Astrocyte (in vitro differentiated cells and primary cell): ENCODE results near the gene PCBP3. TPM values are rescaled to one million over a fixed set of nuclear protein-coding genes. Genes with fewer than 3 reads are reported as not detected.

Source experiments
- DNase-seq: peaks from one replicate; pipeline ENCODE4 v3.0.0-alpha.2; 2010; ENCODE audit warnings: low read depth
- FAIRE-seq: peaks from 2 replicates; lab custom pipeline; 2011; peaks lifted over from hg19 to GRCh38; lab: Jason Lieb, UNC
- H2AFZ ChIP-seq: 2 replicates; pipeline ENCODE4 v1.6.0; 2012; ENCODE audit warnings: low read depth, low read length, inconsistent platforms
- H3K27ac ChIP-seq: 2 replicates; pipeline ENCODE4 v1.5.1; 2011; ENCODE audit warnings: low read depth, low read length, inconsistent platforms
- H3K27me3 ChIP-seq: 2 replicates; pipeline ENCODE4 v1.6.0; 2011; ENCODE audit warnings: low read length, inconsistent platforms; ENCODE audit not compliant: insufficient read depth
- H3K36me3 ChIP-seq: 2 replicates; pipeline ENCODE4 v1.5.1; 2011; ENCODE audit warnings: low read length, inconsistent platforms; ENCODE audit not compliant: insufficient read depth
- H3K4me1 ChIP-seq: 2 replicates; pipeline ENCODE4 v1.5.1; 2011; ENCODE audit warnings: low read length, inconsistent platforms; ENCODE audit not compliant: insufficient read depth
- H3K4me2 ChIP-seq: 2 replicates; pipeline ENCODE4 v1.6.0; 2012; ENCODE audit warnings: low read length, inconsistent platforms
- H3K4me3 ChIP-seq: 2 replicates; pipeline ENCODE4 v1.5.1; 2011; ENCODE audit warnings: low read depth, mild to moderate bottlenecking, low read length, inconsistent platforms; ENCODE audit not compliant: insufficient read depth
- H3K79me2 ChIP-seq: 2 replicates; pipeline ENCODE4 v1.6.0; 2012; ENCODE audit warnings: mild to moderate bottlenecking, low read length, inconsistent platforms; ENCODE audit not compliant: insufficient read depth
- H3K9ac ChIP-seq: 2 replicates; pipeline ENCODE4 v1.6.0; 2012; ENCODE audit warnings: mild to moderate bottlenecking, low read length, inconsistent platforms
- H3K9me3 ChIP-seq: 2 replicates; pipeline ENCODE4 v1.5.1; 2012; ENCODE audit warnings: low read depth, mild to moderate bottlenecking, low read length, inconsistent platforms; ENCODE audit not compliant: insufficient read depth
- H4K20me1 ChIP-seq: 2 replicates; pipeline ENCODE4 v1.6.0; 2012; ENCODE audit warnings: low read length, inconsistent platforms; ENCODE audit not compliant: insufficient read depth
- H3K27ac Mint-ChIP-seq: one replicate; pipeline ENCODE4 v1.8.0; 2021; ENCODE audit warnings: mild to moderate bottlenecking, mixed read lengths; ENCODE audit not compliant: unreplicated experiment
- H3K27me3 Mint-ChIP-seq: one replicate; pipeline ENCODE4 v1.8.0; 2021; ENCODE audit warnings: low read depth, mixed read lengths; ENCODE audit not compliant: unreplicated experiment
- H3K36me3 Mint-ChIP-seq: one replicate; pipeline ENCODE4 v1.8.0; 2021; ENCODE audit warnings: low read depth, mixed read lengths; ENCODE audit not compliant: unreplicated experiment
- H3K4me1 Mint-ChIP-seq: one replicate; pipeline ENCODE4 v1.8.0; 2021; ENCODE audit warnings: low read depth, mixed read lengths; ENCODE audit not compliant: unreplicated experiment
- H3K4me3 Mint-ChIP-seq: one replicate; pipeline ENCODE4 v1.8.0; 2021; ENCODE audit warnings: mild to moderate bottlenecking, moderate library complexity, mixed read lengths; ENCODE audit not compliant: unreplicated experiment
- H3K9me3 Mint-ChIP-seq: one replicate; pipeline ENCODE4 v1.8.0; 2021; ENCODE audit warnings: mild to moderate bottlenecking, mixed read lengths; ENCODE audit not compliant: unreplicated experiment
- EZH2 ChIP-seq: IDR thresholded peaks from 2 replicates; pipeline ENCODE4 v1.6.1; 2012; ENCODE audit warnings: mild to moderate bottlenecking, low read length, inconsistent platforms; ENCODE audit not compliant: insufficient read depth
- total RNA-seq: library from RNA; stranded (reverse); gene quantifications from 2 replicates; pipeline ENCODE4 v1.2.1, GENCODE V29; 2021
- TF ChIP-seq, protein P1 (sequence below): IDR thresholded peaks from 2 replicates; pipeline ENCODE4 v1.5.1; 2011; ENCODE audit warnings: low read depth, mild to moderate bottlenecking, inconsistent platforms, low read length, moderate library complexity; ENCODE audit not compliant: insufficient read depth

PCBP3 gene
- total RNA-seq, 1 donor from 2014 or later, result 1.8 TPM

DNA sequence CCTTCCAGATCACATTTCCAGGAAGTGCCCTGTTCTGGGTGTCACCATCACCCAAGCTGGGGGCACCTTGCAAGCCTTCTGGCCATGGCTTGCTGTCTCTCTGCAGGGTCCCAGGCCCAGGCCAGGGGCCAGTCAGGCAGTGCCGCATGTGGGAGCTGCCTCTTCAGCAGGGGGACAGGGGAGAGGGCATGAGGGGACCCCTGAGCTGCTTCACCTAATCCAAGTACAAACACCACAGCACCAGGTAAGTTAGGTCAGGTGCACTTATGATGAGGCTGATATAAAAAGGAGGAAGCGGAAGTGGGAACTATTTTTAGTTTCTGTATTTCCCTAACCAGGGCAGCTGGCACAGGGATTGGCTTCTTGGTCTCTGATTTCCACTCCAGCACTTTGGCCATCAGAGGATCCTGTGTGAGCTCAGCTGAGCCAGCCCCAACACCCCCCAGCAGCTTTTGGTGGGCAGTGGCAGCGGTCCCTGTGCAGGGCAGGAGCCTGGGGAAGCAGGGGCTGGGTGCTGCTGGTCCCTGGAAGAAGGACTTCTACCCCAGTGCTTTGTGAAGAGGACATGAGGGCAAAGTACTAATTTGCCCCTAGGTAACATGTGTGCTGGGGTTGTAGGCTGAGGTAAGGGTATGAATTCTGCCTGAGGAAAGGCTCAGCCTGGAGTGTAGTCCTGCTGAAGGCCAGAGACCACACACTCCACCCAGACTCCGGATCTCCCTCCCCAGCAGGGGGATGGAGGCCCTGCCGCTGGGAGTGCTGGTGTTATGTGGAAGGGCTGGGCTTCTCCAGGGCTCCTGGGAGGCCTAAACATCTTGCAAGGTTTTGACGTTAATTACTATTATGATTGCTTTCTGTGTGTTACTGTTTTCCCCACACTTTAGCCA is 3.3 kb upstream of the PCBP3 start:
- Histone ChIP-seq H2AFZ (no peak overlapping the region), H3K9ac (no peak overlapping the region), H3K79me2 (no peaks in the 10 kb centered on the region), H3K27ac (peak overlapping the region; percentile 50), H3K36me3 (no peaks in the 10 kb centered on the region), H3K4me3 (no peak overlapping the region), H3K4me1 (peaks cover 18% of the 10 kb centered on the region), H3K9me3 (peaks cover 8% of the 10 kb centered on the region), H3K4me2 (no peak overlapping the region), H3K27me3 (no peaks in the 10 kb centered on the region), H4K20me1 (peaks cover 10% of the 10 kb centered on the region)
- DNase-seq, result no peak
- Mint-ChIP-seq H3K9me3 (no peaks in the 10 kb centered on the region), H3K36me3 (peaks cover 1% of the 10 kb centered on the region), H3K27ac (no peak overlapping the region), H3K27me3 (peaks cover 20% of the 10 kb centered on the region), H3K4me3 (no peak overlapping the region), H3K4me1 (no peaks in the 10 kb centered on the region)
- FAIRE-seq, result no peak
- TF ChIP-seq EZH2, result no peak
- TF ChIP-seq, protein P1, sequence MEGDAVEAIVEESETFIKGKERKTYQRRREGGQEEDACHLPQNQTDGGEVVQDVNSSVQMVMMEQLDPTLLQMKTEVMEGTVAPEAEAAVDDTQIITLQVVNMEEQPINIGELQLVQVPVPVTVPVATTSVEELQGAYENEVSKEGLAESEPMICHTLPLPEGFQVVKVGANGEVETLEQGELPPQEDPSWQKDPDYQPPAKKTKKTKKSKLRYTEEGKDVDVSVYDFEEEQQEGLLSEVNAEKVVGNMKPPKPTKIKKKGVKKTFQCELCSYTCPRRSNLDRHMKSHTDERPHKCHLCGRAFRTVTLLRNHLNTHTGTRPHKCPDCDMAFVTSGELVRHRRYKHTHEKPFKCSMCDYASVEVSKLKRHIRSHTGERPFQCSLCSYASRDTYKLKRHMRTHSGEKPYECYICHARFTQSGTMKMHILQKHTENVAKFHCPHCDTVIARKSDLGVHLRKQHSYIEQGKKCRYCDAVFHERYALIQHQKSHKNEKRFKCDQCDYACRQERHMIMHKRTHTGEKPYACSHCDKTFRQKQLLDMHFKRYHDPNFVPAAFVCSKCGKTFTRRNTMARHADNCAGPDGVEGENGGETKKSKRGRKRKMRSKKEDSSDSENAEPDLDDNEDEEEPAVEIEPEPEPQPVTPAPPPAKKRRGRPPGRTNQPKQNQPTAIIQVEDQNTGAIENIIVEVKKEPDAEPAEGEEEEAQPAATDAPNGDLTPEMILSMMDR, result no peak

DNA sequence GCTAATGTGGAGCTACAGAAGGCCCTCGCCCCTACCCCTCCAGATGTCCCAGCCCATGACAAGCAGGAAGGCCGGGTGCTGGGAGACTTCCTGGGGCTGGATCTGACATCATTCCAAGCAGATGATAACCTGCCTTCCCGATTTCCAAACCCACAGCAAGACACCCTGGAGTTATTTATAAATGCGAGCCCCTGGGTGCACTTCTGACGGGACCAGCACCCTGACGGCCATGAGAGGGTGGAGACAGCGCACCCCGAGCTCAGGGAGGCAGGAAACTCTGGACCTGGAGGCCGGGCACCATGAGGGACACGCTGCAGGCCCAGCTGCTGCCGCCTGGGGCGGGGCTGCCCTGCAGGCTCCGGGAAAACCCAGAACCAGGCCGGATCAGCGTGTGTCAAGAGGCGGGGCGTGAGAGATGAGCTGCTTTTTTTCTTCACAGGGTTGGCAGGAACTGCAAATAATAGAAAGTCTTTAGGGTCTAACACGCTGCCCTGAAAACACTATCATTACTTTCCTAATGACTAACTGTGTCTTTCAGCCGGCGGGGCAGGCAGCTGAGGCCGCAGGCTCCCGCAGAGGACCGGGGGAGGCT is 2.5 kb upstream of the PCBP3 start:
- H3K27ac Mint-ChIP-seq, result no peak overlapping the region
- H3K9me3 Mint-ChIP-seq, result no peaks in the 10 kb centered on the region
- H4K20me1 ChIP-seq, result peaks cover 14% of the 10 kb centered on the region
- no peaks in the 10 kb centered on the region for H3K36me3 ChIP-seq
- H2AFZ ChIP-seq, result peak overlapping the region; percentile 43
- peaks cover 2% of the 10 kb centered on the region for H3K4me1 Mint-ChIP-seq
- DNase-seq, result no peak
- no peaks in the 10 kb centered on the region for H3K79me2 ChIP-seq
- peak overlapping the region; percentile 36 for H3K4me2 ChIP-seq
- peaks cover 1% of the 10 kb centered on the region for H3K36me3 Mint-ChIP-seq
- no peaks in the 10 kb centered on the region for H3K27me3 ChIP-seq
- H3K4me3 Mint-ChIP-seq, result no peak overlapping the region
- H3K9me3 ChIP-seq, result peaks cover 5% of the 10 kb centered on the region
- FAIRE-seq, result no peak
- peaks cover 23% of the 10 kb centered on the region for H3K4me1 ChIP-seq
- H3K9ac ChIP-seq, result peak overlapping the region; percentile 23
- peak overlapping the region; percentile 50 for H3K27ac ChIP-seq
- peaks cover 24% of the 10 kb centered on the region for H3K27me3 Mint-ChIP-seq
- no peak overlapping the region for H3K4me3 ChIP-seq
- TF ChIP-seq, protein P1, result no peak
- TF ChIP-seq EZH2, result no peak
